MV-4-11 (cell line): ENCODE data around the gene SHC1.

Experiments used
- DNase-seq: peaks from one replicate; lab custom pipeline; 2025; lab: John Stamatoyannopoulos, UW

SHC1 gene

DNA sequence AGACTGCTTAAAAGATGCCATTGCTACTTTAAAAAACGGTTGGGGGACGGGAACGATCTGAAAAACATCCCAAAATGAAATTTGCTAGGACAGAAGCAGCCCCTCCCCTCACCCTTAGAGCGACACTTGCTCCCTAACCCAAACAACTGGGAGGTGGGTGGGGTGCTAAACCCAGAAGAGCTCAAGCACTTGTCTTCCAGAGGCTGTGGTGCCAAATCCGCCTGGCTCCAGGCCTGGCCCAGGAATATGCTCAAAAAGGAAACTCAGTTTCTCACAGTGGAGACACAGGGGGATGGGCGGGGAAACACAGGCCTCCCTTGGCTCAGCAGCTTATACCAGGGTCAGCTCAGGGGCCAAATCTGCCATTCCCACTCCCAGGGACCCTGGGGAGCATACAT is 14.0 kb downstream of the SHC1 start:
- no peak for DNase-seq

DNA sequence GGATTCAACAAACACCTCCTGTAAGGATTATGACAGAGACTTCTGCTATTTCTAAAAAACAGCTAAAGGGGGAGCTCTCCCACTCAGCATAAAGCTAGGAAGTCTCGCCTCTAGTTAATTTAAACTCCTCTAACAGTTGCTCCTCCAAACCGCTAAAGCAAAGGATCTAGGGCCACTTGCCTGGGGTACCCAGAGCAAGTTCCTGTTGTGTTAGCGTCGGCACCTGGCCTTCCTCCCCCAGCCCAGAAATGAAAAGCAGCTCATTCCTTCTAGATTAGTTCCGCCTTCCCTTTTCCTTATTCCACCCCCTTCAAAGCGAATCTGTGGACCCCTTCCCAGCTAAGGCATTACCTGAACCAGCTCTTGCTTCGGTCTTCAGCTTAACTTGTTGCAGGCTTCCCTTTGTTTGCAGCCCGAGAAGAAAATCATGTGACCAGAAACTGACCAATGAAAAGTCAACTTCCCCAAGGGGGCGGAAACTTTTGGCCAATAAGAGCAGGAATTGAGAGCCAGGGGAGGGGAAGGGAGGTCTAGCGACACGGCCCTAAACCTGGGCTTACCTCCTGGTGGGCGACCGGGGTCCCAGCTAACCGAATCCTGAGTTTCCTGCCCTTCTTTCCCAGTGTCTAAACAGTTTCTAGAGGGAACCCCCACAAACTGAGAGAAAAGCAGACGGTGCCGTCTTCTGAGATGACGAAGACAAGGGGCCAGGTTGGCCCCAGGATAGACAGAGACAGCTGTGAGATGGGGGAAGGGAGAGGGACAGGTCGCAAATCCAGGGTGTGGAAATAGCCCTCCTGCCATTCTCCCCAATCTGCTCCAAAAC is 14.6 kb downstream of the SHC1 start, which contains the start of gene PBXIP1:
PBXIP1 (minus strand) TSS at position 382 of the 826 bp plus-strand sequence. CDS start 2,378 bp downstream, outside the sequence.
- peak; percentile 90 for DNase-seq

DNA sequence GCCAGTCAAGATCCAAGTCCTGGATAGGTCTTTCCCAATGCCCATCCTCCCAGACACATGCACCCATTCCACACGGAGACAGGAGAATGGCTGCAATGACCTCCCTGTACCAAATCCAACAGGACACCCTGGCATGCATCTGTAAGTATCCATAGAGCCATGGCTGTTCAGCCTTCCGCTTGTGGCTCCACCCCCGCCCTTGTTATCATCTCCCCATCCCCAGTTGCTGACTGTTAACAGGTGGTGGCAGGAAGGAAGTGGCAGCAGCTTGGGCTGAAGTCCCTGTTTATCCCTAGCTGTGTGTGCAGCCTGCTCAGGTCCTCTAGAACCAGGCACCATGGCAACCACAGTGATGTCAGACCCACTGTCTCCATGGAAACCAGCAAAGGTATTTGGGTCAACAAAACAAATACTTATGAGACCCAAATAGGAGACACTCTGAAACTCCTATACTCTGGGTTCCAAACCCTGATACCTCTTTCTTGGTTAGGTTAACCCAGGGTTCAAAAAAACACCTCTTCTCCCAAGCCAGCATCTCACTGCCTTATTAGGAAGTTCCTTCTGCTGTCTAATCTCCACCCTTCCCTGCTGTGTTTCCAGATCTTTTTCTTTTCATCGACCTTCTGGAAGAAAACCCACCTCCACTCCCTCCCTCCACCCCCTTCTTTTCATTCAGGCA is 15.4 kb downstream of the SHC1 start:
- DNase-seq, result no peak

DNA sequence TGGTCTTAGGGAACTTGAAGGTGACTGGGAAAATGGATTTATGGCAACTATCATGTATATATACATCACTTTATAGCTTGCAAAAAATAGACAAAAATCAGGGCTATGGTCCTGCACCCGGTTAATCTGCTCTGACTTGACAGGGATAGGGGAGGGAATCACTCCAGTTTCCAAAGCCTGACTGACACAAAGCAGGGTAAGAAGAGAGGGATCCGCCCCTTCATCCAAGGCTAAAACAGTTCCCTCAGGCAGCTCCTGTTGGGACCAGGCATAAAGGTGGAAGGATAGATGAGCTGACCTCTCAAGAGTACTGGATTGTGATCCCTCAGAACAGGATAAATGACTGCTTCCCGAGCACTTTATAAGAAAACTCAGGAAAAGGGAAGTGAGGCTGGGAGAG is 16.0 kb downstream of the SHC1 start:
- no peak for DNase-seq

DNA sequence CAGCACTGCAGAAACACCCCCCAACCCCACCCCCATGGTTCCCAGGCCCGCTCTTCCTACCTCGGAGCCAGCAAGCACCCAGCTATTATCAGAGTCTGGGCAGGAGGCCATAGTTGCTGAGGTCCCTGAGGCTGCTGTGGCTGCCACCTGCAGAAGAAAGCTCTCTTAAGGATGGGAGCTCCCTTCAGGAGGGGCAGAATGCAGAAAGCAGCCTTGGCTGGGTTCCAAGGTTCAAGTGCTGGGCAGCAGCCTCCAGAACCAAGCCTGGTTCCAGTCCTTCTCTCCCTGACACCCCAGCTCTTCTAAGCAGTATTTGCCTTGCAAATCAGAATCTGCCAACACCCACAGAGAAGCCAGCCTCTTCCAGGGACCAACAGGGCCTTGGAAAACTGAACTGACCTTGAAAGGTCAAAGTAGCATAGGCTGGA is 16.9 kb downstream of the SHC1 start:
- no peak for DNase-seq

DNA sequence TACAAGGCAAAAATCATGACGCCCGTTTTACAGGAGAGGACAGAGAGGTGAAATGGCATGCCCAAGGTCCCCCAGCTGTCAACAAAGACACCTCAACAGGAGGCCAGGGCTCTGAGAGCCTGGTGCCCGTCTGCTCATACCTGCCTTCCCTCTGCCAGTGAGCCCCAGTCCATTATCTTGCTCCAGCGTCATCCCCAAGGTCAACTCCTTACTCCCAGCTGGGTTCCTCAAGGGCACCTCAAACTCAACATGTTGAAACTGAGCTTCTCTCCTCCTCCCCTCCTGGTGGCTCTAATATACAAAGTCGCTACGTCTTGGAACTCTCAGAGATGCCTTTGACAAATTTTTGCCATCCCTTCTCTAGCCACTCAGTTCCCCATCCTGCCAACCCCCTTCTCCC is 17.9 kb downstream of the SHC1 start:
- DNase-seq, result no peak

DNA sequence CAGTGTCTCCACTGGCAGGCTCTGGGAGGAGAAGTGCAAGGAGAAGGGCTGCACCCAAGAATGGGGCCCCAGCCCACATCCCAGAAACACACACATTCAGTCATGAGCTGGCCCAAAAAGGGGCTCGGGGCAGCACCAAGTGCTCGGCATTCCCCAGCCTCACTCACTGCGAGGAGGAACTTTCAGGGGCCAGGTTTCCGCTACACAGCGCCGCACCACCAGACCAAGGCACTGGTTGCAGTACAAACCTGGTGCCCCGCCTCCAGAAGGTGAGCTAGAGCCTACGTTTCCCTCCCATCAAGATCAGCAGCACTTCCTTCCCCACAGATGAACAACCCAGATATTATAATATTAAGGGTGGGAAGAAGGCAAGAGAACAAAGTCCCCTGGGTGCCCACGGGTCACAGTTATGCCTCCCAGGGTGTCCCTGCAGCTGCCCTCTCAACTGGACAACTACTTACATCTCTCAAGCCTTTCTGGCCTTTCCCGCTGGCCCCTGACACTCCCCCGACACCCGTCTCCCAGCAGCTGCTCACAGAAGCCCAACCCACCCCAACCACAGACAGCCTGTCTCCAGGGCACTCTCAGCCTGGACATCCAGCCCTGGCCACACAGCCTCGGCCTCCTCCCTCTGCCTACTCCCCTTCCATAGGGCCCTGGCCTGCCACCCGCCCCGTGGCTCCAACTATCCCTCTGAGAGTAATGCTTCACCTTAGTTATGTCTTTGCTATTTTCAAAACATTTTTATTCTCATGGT is 18.5 kb downstream of the SHC1 start:
- no peak for DNase-seq

DNA sequence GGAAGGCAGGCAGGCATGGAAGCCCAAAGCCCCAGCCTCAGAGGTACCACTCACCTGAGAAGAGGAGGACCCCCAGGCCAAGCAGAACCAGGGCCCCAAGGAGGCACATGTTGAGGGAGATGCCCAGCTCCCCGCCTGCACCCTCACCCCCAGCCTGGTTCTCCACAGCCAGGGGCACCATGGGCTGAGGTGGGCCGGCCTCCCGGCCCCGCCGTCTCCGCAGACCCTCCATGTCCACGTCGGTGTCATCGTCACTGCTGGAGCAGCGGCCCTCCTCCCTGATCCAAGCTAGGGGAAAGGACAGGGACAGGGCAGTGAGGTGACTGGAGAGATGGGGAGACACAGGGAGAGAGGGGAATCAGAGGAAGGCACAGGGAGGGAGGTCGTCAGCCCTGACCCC is 22.5 kb downstream of the SHC1 start:
- no peak for DNase-seq

DNA sequence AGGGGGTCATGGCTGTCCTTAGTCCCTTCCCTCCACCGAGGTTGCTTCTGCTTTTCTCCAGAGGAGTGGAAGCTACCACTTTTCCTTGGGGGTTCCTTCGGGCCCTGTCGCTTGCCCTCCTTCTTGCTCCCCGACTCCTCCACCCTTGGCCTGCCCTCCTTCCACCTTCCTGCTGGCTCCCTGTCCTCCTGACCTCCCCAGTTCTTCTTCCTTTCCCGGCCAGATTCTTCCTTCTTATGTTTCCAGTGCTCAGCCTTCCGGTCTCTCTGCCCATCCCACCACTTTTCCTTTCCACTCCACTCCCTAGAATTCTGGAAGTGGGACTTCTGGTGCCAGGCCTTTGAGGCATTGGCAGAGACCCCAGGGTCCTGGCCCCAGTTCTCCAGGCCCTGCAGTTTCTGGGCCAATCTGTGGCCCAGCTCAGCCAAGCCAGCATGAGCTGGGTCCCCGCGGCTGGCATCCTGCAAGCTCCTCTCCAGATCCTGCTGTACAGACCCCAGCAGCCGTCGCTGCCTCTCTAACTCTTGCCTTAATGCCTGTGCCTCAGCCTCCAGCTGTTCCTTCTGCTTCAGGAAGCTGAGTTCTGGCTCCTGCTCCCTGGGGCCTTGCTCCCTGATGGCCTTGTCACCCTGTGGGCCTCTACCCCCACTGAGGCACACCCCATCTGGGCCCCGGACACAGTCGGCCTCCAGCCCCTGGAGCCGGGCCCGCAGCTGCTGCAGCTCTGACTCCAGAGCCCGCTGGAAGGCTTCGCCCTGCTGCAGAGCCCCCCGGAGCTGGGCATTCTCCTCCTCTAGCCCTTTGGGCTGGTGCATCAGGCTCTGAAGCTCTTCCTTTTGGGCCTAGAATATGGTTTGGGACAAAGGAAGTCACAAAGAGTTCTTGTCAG is 24.3 kb downstream of the SHC1 start:
- DNase-seq, result no peak

DNA sequence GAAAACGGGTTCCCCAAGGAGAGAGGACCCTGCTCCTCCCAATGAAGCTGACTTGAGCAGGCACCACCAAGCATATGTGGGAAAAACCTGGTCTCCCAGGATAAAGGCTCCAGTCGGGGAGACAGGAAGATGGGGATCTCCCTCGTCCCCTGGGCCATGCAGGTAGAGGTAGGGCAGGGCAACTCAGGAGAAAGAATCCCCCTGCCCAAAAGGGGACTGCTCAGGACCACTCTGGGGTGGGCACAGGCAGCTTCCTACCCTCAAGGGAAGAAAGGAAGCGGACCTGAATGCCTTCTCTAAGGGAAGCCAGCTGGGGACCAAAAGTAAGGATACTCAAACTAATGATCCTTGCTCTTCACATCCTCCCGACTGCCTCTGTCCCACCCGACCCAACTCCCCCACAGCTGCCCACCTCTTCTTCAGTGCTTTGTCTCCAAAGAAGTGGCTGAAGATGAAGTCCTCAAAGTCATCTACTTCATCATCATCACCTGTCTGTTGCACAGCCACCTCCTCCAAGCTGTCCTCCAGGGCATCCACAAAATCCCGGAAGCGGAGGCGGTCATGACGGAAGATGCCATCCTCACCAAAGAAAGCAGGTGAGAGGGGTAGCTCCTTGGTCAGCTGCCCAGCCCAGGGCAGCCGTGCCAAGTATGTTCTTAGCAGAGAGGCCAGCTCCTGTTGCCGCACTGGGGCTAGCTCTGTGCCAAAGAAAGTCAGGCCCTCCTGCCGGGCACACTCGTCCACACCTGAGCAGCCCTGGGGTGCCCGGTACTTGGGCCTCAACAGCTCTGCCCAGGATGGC is 25.2 kb downstream of the SHC1 start:
- DNase-seq, result no peak

DNA sequence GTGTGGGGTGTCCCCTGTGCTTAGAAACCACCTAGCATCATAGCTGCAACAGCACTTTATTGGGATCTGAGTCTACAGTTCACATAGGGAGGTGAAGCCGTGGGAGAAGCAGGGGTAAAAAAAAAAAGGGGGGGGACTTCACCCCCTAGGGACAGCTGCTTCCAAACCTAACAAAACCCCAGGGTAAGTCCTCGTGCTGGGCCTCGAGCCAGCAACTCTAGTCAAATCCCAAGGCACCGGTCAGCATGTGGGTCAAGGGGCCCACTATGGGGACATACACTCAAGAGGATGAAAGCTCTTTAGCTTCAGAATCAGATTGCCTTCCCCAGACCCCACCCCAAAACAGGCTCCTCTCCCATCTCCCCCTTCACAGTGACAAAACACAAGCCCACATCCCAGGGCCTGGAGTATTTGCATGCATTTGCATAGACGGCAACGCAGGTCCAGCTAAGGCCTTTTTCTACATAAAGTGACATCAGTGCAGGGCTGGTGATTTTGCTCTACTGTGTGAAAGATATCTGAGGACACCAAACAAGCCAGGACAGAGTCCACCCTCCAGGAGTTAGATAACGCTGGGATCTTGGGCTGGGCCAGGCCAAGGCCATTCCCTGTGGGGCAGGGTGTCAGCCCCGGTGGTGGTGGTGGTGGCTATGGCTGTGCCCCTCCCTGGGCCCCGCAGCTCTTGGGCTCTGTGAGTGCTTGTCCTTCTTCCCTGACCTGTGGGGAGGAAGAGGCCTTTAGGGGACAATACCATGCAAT is 26.0 kb downstream of the SHC1 start:
- DNase-seq, result no peak

DNA sequence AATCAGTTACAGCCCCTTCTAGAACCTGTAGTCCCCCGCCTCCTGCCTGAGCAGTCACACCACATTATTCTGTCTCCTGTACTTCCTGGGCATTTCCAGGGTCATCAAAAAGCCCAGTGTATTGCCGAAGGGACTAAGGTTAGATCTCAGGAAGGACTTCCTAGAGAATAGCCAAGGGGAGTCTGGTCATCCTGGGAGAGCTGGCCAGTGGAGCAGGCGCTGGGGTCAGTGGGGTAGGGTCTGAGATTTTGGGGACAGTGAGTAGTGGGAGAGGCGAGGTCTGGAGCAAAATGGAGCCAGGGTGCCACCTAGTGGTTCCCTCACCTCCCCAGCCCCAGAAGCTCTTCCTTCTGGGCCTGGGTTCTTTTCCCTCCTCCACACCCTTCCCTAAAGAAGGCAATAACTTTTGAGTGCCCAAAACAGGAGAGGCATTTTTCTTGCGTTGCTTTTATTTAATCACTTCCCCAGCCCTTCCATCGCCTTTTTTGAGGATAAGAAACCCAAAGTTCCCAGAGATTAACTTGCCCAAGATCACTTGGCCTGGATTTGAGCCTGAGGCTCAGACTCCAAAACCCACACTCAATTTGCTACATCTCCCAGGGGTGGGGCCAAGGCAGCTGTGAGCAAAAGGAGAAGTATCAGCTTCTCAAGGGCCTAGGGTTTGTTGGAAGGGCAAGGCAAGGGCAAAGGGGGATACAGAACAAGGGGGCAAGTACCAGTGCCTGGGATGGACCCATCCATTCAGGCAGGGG is 26.7 kb downstream of the SHC1 start:
- peak; percentile 74 for DNase-seq

DNA sequence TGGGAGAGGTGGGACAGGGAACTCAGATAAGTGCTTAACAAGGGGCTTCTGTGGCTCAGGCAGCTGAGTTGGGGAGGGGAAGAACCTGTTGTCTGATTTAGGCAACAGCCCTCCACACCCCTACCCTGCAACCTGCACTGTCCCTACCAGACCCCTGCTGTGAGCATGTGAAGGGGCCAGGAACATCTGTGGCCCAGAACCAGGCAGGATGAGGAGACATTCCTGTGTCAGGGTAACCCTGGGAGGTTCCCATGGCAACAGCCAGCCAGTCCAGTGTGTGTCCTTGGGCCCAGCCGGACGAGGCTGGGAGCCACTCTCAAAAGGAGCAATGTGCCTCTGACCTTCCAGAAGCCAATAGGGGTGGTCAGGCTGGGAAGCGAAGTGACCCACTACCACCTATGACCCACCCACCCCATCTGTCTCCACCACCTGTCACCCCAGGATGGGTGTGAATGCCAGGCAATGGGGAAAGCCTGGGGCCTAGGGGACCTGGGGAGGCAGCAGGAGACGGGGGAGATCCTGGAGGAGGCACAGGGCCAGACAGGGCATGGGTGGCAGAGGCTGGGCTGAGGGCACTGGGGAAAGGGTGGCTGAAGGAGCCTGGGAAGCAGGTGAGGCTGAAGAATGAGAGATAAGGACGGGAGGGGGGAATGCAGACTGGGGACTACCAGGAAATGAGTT is 29.1 kb downstream of the SHC1 start:
- DNase-seq, result no peak

DNA sequence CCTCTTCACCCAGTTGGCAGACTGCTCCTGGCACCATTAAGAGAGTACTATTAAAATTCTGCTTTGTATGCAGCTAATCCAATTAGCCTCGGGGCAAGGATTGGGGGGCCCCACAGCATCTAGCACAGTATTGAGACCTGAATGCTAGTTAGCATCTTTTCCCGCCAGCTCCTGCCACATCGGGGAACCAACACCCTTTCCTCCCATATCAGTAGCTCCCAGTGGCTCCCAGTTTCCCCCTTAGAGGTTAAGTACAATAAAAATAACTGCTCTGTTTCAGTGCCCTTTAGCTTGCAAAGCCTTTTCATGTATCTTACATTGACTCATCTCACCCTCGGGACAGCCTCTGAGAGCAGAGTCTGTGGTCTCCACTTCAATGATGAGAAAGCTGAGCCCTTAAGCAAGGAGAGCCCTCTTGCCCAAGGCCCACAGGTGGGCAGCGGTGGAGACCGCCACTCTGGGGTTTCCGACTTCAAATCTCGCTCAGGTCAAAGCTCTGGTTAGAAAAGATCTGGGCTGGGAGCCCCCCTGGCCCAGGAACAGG is 29.8 kb downstream of the SHC1 start:
- no peak for DNase-seq

DNA sequence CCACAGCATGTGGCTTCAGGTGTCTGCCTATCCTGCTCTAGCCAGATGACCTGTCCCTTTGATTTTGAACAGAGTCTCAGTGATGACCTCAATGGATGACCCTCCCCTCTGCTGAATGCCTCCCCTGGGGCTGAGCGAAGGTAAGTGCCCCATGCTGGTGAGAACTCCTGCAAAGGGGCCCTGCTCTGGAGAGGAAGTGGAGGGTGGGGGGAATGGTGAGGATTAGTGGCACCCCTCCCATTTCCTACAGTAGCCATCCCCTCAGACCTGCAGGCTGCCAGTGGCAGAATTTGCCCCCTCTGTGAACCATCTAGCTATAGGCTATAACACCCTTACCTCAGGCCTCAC is 30.4 kb downstream of the SHC1 start:
- no peak for DNase-seq

DNA sequence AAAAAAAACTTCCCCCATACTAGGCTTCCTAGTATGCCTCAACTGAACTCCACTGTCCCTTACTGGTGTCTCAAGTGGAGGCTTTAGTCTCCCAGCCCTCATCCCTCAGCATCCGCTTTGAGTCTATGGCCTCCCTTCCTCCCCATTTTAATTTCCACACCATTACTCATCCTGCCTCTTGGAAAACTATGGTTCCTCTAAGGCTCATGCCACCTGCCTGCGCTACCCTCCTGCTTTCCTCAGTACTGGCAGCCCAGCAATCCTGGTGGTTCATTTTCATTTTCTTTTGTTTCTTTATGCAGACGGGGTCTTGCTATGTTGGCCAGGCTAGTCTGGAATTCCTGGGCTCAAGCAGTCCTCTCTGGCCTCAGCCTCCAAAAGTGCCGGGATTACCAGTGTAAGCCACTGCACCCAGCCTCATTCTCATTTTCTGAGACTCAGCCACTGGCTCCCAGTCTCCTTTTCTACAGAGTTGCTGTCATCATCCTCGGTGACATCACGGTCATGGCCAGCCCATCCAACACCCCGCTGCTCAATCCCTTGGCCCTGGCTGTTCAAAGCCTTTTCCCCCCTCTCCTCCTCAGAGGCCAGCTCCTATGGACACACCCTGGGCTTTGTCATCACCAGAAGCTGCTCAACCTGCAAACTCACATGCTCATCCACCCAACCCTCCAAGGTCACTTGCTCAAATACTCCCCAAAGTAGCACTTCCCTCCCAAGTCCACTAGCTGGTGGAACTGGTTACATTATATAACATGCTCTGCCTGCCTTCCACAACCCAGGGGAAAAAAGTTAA is 31.7 kb downstream of the SHC1 start:
- DNase-seq, result peak; percentile 9

DNA sequence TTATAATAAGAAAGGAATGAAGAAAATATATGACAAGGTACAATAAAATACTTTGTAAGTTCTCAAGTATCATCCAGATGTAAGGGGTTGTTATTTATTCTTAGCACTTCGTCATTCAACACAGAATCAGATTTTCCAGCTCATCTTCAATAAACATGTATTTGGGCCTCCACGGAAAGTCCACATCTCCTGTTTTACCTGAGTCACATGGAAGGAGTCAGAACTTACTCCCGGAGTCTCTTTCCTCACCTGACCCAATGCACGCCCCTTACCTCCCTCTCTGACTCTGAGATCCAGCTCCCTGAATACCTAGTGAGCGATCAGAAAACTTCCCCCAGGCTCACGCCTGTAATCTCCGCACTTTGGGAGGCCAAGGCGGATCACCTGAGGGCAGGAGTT is 32.6 kb downstream of the SHC1 start:
- DNase-seq, result no peak
